Loucy (cell line): ENCODE data around the gene IL17RD.

ENCODE experiments used
- EZH2phosphoT487 ChIP-seq: fragments of 200-600 bp; IDR thresholded peaks from 2 replicates; pipeline ENCODE4 v1.6.1; 2018; ENCODE audit warnings: antibody characterized with exemption, mild to moderate bottlenecking, moderate library complexity, borderline replicate concordance
- TF ChIP-seq, protein P1 (sequence below): fragments of 200-600 bp; sonication (generic); conservative IDR thresholded peaks from 2 replicates; pipeline ENCODE4 v1.5.1; 2014; ENCODE audit warnings: mild to moderate bottlenecking, antibody characterized with exemption, low read length

GRCh38 chr3:57108684-57109083 lies 56.5 kb downstream of the IL17RD start:
- TF ChIP-seq, protein P1, sequence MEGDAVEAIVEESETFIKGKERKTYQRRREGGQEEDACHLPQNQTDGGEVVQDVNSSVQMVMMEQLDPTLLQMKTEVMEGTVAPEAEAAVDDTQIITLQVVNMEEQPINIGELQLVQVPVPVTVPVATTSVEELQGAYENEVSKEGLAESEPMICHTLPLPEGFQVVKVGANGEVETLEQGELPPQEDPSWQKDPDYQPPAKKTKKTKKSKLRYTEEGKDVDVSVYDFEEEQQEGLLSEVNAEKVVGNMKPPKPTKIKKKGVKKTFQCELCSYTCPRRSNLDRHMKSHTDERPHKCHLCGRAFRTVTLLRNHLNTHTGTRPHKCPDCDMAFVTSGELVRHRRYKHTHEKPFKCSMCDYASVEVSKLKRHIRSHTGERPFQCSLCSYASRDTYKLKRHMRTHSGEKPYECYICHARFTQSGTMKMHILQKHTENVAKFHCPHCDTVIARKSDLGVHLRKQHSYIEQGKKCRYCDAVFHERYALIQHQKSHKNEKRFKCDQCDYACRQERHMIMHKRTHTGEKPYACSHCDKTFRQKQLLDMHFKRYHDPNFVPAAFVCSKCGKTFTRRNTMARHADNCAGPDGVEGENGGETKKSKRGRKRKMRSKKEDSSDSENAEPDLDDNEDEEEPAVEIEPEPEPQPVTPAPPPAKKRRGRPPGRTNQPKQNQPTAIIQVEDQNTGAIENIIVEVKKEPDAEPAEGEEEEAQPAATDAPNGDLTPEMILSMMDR: no peak
- TF ChIP-seq EZH2phosphoT487: no peak
